ENCODE measurements around the gene VWA8. TPM values are rescaled to one million over a fixed set of nuclear protein-coding genes. Genes with fewer than 3 reads are reported as not detected.
A peak's percentile ranks its signal among the peaks of the same experiment; 100 is the strongest.
"Not testable (repeated sequence)": the region's sequence is repeated elsewhere in the genome, so short reads cannot be mapped to it uniquely, and the experiment has no call there.

VWA8 gene
- polyA plus RNA-seq, 1 donor = 22.4 TPM

GRCh38 chr13:41745496-41745895 is 215.4 kb downstream of the VWA8 start:
- DNase-seq = not testable (repeated sequence)

- no peak for DNase-seq
Measured at GRCh38 chr13:41742917-41743552, 217.9 kb downstream of the VWA8 start.

DNA sequence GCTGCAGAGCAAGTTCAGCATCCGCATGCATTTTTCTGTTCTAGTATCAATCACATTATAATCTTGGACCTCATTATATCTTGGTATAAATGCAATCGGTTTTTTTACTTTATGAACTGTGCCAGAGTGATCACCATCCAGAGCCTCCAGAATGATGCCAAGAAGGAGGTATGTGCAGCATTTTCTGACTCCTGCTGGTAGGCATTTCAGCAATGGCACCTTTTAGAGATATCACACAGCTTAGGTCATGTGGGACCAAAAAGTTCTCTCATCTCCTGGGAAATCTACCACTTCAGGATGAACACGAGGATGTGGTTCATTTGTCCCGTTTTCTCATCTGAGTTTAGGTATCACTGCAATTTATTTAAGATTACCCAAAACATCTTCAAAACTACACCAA is 220.4 kb downstream of the VWA8 start:
- DNase-seq = no peak

- no peak for DNase-seq
Measured at GRCh38 chr13:41722684-41723535, 238.0 kb downstream of the VWA8 start.

DNA sequence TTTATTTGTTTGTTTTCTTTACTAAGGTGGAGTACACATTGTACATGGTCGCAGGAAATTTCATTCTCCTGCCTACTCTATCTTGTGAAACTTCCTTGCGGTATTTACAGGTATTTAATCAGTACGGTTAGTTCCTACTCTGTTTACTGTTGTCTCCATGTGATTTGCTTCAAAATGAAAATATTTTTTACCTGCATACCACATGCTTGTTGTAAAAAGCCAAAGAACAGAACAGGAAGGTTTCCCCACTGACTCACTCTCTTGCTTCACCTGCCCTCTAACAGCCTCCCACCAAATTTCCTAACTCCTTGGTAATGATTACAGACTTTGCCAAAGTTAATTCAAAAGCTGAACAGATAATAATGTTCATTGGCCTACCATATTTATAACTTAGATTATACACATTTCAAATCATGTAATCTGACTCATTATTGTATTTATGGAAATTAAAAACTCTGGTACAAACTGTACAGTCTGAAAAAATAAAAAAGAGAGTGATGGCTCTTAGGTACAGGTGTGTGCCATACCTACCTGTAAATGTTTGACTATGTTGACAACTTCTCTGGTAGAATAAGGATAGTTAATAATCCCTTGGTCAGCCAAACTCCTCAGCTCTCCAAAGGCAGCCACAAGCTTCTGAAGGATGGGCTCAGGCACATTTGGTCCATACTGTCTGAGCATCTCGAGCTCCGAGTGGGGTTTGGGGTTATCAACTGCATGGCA is 239.9 kb downstream of the VWA8 start:
- DNase-seq = no peak

GRCh38 chr13:41716236-41716635 is 244.7 kb downstream of the VWA8 start:
- no peak for DNase-seq

- no peak for DNase-seq
Measured at GRCh38 chr13:41713405-41713804, 247.5 kb downstream of the VWA8 start.

DNA sequence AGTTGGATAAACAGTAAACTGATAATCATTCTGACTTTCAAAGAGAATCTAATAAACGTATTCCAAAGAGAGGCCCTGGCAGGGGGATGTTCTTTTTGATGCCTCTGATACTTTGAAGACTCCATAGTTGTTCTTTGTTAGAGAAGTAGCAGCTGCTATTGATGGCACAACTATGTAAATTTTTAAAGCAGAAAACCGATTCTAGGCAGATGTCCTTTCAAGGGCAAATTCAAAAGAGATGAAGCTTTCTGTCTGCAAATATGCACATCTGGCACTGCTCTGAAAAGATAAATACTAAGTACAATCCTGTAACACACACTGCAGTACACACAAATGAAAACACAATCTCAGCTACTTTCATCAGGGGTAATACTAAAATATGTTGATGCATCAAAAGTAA is 250.1 kb downstream of the VWA8 start:
- no peak for DNase-seq

DNA sequence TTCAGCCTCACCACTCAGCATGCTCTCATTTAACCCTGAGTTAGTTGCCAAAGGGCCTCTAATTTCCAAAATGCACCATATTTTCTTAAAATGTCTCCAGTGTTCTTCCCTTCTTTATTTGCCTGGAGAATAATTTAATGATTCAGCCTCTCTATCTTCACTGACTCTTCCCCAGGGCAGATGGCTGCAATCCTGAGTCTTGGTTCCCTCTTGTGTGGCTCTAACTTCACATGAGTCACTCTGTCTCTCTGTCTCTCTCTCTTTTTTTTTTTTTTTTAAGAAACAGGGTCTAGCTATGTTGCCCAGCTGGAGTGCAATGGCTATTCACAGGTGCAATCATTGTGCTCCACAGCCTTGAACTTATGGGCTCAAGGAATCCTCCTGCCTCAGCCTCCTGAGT is 251.4 kb downstream of the VWA8 start:
- no peak for DNase-seq

DNA sequence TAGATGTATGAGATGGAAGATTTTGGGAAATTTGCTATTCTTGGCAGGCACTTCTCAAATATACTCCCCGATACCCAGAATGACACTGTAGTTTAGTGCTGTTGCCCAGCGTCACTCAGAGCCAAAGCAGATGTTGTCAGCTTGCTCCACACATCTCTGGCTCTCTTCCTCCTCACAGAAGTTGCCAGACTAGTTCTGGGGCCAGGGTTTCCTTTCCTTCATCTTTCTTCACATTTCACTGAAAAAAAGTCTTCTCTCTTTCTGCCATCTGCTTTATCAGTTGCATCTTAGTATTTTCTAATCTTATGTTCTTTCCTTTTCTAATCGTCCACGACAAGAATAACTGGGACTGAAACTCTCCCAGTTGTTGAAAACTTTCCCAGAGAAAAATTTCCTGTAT is 252.2 kb downstream of the VWA8 start:
- DNase-seq = no peak

DNA sequence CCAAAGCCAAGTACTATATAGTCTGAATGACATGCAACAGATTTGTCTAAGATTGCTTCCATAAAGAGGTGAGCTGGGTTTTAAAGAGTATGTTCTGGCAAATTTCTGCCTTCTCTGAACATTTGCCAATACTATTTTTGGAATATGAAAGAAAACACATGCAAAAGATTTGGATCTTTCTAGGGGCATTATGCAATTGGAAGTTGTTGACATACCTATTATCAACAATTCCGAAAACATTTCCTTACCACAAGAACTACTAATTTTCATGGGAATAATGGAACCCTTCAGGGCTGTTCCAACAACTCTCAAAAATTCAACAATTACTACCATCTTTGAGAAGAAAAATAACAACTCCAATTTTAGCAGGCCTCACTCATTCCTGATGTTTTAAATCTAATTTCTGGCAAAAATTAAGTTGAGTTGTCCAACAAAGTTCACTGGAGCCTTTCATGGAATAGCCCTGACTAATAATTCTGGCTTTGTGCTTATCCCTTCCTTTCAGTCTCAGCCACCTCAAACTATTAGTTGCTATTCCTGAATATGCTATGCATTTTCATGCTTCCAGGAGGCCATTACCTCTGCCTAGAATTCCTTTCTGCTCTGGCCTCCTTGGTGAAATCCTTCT is 253.6 kb downstream of the VWA8 start:
- DNase-seq = no peak

DNA sequence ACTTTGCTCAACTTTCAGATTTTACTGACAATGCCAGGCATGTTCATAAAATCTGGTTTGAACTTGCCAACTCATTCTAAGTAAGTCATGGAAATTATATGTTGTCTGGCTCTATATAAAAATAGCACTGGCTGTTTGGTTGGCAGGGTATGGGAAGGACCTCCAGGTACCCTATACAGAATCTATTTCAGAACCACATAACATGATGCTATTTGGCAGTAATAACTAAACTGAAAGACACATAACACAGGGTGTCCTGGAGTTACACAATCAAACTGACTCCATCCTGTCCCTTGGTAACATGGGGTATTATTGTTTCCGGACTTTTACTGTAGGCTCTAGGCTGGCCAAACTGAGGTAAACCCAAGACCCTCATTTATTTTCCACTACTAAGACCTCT is 254.8 kb downstream of the VWA8 start:
- no peak for DNase-seq

DNA sequence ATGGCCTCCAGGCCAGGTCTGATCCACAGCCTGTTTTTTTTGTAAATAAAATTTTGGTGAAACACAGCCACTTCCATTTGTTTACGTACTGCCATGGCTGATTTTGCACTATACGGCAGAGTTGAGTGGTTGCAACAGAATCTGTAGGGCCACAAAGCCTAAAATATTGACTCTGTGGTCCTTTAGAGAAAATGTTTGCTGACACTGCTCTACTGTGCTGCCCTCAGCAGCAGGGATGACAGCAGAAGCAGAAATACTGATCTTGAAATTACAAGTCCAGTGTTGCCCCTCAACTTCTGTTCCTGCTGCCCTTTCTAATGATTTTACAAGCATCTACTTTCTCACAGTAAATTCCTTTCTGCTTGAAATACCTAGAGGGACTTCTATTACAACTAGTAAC is 258.4 kb downstream of the VWA8 start:
- DNase-seq = no peak

DNA sequence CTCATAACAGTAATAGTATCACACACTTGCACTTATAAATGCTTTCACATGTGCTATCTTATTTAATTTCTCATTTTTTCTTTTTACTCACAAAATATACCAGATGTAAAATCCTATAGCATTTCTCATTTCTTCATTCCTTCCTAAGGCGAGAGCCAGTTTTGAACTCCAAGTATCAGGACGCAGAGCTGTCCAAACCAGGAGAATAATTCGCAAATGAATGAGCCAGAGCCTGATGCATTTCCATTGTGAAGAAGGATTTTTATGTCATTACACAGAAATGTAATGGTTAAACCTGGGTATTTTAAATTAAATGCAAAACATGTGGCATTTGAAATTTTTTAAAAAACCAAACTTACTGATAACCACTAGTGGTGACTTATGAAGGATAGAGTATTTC is 259.2 kb downstream of the VWA8 start:
- no peak for DNase-seq

DNA sequence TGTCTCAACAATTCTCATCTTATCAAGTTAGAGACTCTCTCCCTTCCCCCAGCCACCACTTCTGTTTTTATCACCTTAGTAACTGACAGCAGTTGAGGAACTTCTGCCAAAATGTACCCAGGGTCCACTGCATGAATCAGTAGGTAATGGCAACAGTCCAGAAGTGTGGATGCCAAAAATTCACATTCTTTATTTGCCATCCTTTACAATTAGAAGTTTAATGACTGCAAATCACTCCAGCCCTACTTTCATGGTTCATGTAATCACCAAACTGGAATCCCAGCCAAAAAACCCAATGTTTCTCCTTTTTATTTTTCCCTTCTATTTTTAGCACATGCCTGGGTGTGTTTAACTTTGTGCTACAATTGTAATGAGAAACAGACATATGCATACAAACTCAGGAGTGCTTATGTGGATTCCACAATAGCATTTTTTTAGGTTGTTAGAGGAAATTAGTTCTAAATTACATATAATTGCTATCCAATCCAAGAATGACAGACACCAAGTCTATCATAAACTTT is 260.1 kb downstream of the VWA8 start:
- no peak for DNase-seq

DNA sequence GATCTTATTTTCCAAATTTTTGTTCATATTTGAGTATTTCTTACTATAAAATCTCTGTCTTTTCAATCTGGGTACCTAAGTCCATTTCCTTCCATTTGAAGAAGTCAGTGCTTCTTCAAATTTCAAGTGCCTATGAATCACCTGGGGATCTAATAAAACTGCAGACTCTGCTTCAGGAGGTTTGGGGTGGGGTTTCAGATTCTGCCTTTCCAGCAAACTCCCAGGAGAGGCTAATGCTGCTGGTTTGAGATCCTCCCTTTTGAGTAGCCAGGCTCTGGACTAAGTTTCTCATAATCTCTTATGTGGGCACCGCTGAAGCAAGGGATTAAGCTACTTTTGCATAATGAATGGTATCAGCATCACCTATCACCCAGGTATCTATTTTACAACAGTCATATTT is 261.1 kb downstream of the VWA8 start:
- DNase-seq = no peak

GRCh38 chr13:41697578-41697977 is 263.3 kb downstream of the VWA8 start:
- no peak for DNase-seq

GRCh38 chr13:41696163-41697003 is 264.5 kb downstream of the VWA8 start:
- no peak for DNase-seq

- peak; percentile 89 for DNase-seq
Measured at GRCh38 chr13:41694545-41695301, 266.2 kb downstream of the VWA8 start.

- no peak for DNase-seq
Measured at GRCh38 chr13:41693434-41693833, 267.5 kb downstream of the VWA8 start.

GRCh38 chr13:41691274-41691673 is 269.6 kb downstream of the VWA8 start:
- no peak for DNase-seq

Data from left kidney (tissue), 2 donors.